KMS-11 (cell line): ENCODE data around the gene PRRG1.
"Not testable (repeated sequence)": the region's sequence is repeated elsewhere in the genome, so short reads cannot be mapped to it uniquely, and the experiment has no call there.

Experiments used
- H2AFZ ChIP-seq: fragments of 200-600 bp; sonication (generic); 2 replicates; pipeline ENCODE4 v1.6.1; 2016; ENCODE audit warnings: antibody characterized with exemption, mixed run types, low read depth
- H3K27ac ChIP-seq: fragments of 200-600 bp; sonication (generic); 2 replicates; pipeline ENCODE4 v1.6.1; 2016; ENCODE audit warnings: mild to moderate bottlenecking, mixed run types
- H3K27me3 ChIP-seq: fragments of 200-600 bp; sonication (generic); 2 replicates; pipeline ENCODE4 v1.6.1; 2017; ENCODE audit warnings: mild to moderate bottlenecking, low read depth, mixed run types, moderate library complexity; ENCODE audit not compliant: insufficient read depth
- H3K36me3 ChIP-seq: fragments of 200-600 bp; sonication (generic); 2 replicates; pipeline ENCODE4 v1.6.1; 2017; ENCODE audit warnings: mild to moderate bottlenecking, mixed run types; ENCODE audit not compliant: insufficient read depth
- H3K4me1 ChIP-seq: fragments of 200-600 bp; sonication (generic); 2 replicates; pipeline ENCODE4 v1.6.1; 2016; ENCODE audit warnings: mild to moderate bottlenecking, low read depth, mixed run types; ENCODE audit not compliant: poor library complexity, severe bottlenecking
- H3K4me2 ChIP-seq: fragments of 200-600 bp; sonication (generic); 2 replicates; pipeline ENCODE4 v1.7.0; 2016; ENCODE audit warnings: mild to moderate bottlenecking, mixed run types
- H3K4me3 ChIP-seq: fragments of 200-600 bp; sonication (generic); IDR thresholded peaks from 2 replicates; pipeline ENCODE4 v1.6.1; 2017; ENCODE audit warnings: low read depth, low read length, mixed read lengths; ENCODE audit not compliant: insufficient read depth
- H3K79me2 ChIP-seq: fragments of 200-600 bp; sonication (generic); 2 replicates; pipeline ENCODE4 v1.6.1; 2016; ENCODE audit warnings: low read depth, mixed run types; ENCODE audit not compliant: insufficient read depth
- H3K9ac ChIP-seq: fragments of 200-600 bp; sonication (generic); 2 replicates; pipeline ENCODE4 v1.6.1; 2016; ENCODE audit warnings: mild to moderate bottlenecking, mixed run types
- H4K20me1 ChIP-seq: fragments of 200-600 bp; sonication (generic); 2 replicates; pipeline ENCODE4 v1.6.1; 2016; ENCODE audit warnings: mild to moderate bottlenecking, mixed run types; ENCODE audit not compliant: insufficient read depth
- TF ChIP-seq, protein P1 (sequence below): fragments of 200-600 bp; sonication (generic); conservative IDR thresholded peaks from 2 replicates; pipeline ENCODE4 v1.6.1; 2017; ENCODE audit warnings: low read depth, mild to moderate bottlenecking, antibody characterized with exemption, low read length, moderate library complexity, mixed read lengths

PRRG1 gene

DNA sequence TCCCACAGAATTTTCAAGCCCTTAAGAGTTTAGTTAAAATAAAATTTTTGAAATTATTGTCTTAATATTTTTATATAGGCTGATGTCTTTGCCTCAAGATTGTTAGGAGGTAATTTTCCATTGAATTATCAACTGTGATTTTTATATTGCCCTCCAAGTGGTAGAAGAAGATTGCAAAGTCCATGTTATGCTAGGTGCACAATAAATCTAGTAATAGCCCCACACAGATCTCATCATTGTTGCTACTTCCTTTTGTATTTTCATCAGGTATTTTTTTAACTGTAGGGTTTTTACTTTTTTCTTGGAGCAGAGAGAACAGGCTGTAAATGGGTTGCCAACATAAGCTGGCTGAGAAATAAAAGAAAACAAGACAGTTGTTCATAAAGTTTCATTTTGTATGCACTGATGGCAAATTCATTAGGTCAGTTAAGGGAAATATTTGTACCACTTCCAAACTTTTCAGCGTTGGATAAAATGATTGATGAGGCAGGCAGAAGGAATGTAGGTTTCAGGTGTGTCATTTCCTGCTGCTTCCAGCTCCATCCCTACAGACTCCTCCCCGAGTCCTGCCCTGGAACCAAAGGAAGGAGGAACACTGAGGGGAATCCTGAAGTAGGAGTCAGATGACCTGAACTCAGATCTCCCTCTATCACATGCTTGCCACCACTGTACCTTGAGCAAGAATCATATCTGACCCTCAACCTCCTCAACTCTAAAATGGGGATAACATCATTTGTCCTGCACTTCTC, 105.5 kb downstream of the PRRG1 start:
- TF ChIP-seq, protein P1, sequence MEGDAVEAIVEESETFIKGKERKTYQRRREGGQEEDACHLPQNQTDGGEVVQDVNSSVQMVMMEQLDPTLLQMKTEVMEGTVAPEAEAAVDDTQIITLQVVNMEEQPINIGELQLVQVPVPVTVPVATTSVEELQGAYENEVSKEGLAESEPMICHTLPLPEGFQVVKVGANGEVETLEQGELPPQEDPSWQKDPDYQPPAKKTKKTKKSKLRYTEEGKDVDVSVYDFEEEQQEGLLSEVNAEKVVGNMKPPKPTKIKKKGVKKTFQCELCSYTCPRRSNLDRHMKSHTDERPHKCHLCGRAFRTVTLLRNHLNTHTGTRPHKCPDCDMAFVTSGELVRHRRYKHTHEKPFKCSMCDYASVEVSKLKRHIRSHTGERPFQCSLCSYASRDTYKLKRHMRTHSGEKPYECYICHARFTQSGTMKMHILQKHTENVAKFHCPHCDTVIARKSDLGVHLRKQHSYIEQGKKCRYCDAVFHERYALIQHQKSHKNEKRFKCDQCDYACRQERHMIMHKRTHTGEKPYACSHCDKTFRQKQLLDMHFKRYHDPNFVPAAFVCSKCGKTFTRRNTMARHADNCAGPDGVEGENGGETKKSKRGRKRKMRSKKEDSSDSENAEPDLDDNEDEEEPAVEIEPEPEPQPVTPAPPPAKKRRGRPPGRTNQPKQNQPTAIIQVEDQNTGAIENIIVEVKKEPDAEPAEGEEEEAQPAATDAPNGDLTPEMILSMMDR, result no peak
- Histone ChIP-seq H3K27ac (no peak overlapping the region), H3K9ac (no peak overlapping the region), H3K4me2 (no peak overlapping the region), H4K20me1 (no peaks in the 10 kb centered on the region), H3K79me2 (no peaks in the 10 kb centered on the region), H3K4me1 (no peaks in the 10 kb centered on the region), H3K4me3 (no peak overlapping the region), H3K36me3 (no peaks in the 10 kb centered on the region), H3K27me3 (no peaks in the 10 kb centered on the region), H2AFZ (no peak overlapping the region)

DNA sequence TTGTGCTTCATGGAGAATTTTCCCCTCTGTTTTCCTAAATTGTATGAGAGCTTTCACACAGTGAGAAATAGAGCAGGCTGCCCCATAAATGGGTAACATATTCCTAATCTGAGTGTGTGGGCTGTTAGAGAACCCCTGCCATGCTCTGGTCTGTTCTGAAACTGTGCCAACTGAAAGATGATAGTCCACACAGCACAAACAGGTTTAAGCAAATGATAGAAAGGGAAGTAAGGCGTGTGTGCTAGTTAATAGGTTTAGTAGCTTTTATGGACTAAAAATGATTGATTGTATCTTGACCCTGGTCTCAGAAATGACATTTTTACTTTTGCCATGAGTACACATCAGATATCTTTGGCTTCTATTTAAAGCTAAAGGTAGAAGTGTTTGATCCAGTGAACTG, 106.2 kb downstream of the PRRG1 start:
- no peaks in the 10 kb centered on the region for H3K4me1 ChIP-seq
- no peak overlapping the region for H3K27ac ChIP-seq
- H2AFZ ChIP-seq, result no peak overlapping the region
- H3K4me2 ChIP-seq, result no peak overlapping the region
- H3K79me2 ChIP-seq, result no peaks in the 10 kb centered on the region
- no peaks in the 10 kb centered on the region for H4K20me1 ChIP-seq
- H3K9ac ChIP-seq, result no peak overlapping the region
- no peaks in the 10 kb centered on the region for H3K36me3 ChIP-seq
- H3K27me3 ChIP-seq, result no peaks in the 10 kb centered on the region
- H3K4me3 ChIP-seq, result no peak overlapping the region
- TF ChIP-seq, protein P1, result no peak

DNA sequence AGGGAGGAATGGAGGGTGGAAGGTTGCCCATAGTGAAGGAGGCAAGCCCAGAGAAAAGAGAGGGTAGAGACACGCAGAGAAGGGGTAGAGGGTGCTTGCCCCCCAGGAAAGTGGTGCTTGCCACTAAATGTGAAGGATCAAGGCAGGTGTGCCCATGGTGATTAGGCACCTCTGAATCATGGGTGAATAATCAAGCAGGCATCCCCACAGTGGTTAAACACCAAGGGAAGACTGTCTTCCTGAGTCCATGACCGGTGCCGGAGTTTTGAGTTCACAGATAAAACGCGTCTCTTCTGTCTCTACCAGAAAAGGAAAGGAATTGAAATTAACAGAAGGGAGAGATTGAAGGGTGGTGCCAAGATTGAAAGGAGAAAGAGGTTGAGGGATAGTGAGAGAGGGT, 111.1 kb downstream of the PRRG1 start:
- not testable (repeated sequence) for H3K4me2 ChIP-seq, H3K4me3 ChIP-seq, H3K9ac ChIP-seq

DNA sequence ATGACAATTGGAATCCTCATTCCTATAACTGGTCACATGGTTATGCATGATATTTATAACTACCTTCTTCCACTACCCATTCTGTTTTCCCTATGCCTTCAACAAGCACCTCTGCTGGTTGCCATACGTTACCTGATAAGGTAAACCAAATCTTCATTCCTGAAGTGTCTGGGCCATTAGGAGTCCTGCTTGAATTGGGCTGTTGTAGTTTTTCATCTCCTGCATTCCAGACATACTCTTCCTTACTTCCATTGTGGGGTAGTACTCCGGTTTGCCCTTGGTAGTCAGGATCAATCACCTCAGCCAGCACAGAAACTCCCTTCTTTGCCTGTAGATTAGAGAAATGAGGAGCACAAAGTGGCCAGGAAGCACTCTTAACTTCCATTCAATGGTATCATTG, 113.2 kb downstream of the PRRG1 start:
- Histone ChIP-seq H3K4me1 (no peaks in the 10 kb centered on the region), H3K79me2 (no peaks in the 10 kb centered on the region), H3K36me3 (no peaks in the 10 kb centered on the region), H4K20me1 (no peaks in the 10 kb centered on the region), H3K27me3 (no peaks in the 10 kb centered on the region), H3K27ac (no peak overlapping the region), H3K4me2 (no peak overlapping the region), H3K4me3 (no peak overlapping the region), H3K9ac (no peak overlapping the region), H2AFZ (no peak overlapping the region)
- TF ChIP-seq, protein P1, result no peak

More for the DNA sequence above, 111.1 kb downstream of the PRRG1 start:
- not testable (repeated sequence) for H3K4me1 ChIP-seq, H2AFZ ChIP-seq, H3K79me2 ChIP-seq, H3K27ac ChIP-seq, H3K27me3 ChIP-seq, H4K20me1 ChIP-seq, H3K36me3 ChIP-seq

DNA sequence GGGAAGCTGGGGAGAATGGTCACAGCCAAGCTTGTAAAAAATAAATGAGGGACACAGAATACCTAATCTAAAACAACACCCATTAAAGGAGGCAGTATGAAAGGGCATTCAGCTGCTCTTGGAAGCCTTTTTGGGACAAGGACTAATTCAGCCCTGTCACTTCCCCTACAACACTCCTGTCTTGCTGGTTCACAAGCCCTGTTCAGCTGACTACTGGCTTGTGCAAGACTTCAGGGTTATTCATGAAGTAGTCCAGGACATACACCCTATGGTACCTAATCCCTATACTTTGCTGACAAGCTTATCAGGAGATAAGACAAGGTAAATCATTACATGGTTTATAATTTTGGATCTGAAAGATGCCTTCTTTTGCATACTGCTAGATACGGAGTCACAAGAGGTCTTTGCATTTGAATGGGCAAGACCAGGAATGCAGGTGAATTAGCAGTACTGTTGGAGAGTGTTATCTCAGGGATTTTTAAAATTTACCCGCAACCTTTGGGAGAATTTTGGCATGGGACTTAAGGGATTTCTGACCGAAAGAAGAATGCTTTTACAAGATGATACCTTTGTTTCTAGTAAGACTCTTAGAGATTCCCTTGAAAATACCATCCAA, 119.1 kb downstream of the PRRG1 start:
- Histone ChIP-seq H3K9ac (no peak overlapping the region), H3K27me3 (no peaks in the 10 kb centered on the region), H3K4me2 (no peak overlapping the region), H3K4me1 (no peaks in the 10 kb centered on the region), H3K36me3 (no peaks in the 10 kb centered on the region), H3K4me3 (no peak overlapping the region), H3K27ac (no peak overlapping the region), H4K20me1 (no peaks in the 10 kb centered on the region), H2AFZ (no peak overlapping the region), H3K79me2 (no peaks in the 10 kb centered on the region)
- TF ChIP-seq, protein P1, result no peak
